Central memory CD8-positive, alpha-beta T cell (primary cell): ENCODE measurements around the gene TMEM158.
A peak's percentile ranks its signal among the peaks of the same experiment; 100 is the strongest.

Experiments used
- ATAC-seq: fragments of 150-1000 bp; cut with Tn5 transposase; replicated peaks from 2 replicates; pipeline ENCODE4 v1.10.0; 2022; ENCODE audit warnings: mild to moderate bottlenecking, moderate FRiP score, moderate number of reproducible peaks; ENCODE audit not compliant: poor library complexity, severe bottlenecking; ENCODE audit errors: extremely low read depth
- DNase-seq, 2 donors: peaks; one replicate each; pipeline ENCODE4 v3.0.0; 2021; ENCODE audit warnings: low spot score in 2 of 2
- H3K27ac Mint-ChIP-seq: one replicate; pipeline ENCODE4 v1.8.0; 2022; ENCODE audit warnings: low read depth, mild to moderate bottlenecking, moderate library complexity, mixed read lengths
- H3K27me3 Mint-ChIP-seq: one replicate; pipeline ENCODE4 v1.8.0; 2022; ENCODE audit warnings: mixed read lengths
- H3K36me3 Mint-ChIP-seq: one replicate; pipeline ENCODE4 v1.8.0; 2022; ENCODE audit warnings: mild to moderate bottlenecking, moderate library complexity, mixed read lengths; ENCODE audit not compliant: insufficient read depth
- H3K4me1 Mint-ChIP-seq: one replicate; pipeline ENCODE4 v1.8.0; 2022; ENCODE audit warnings: mixed read lengths
- H3K4me3 Mint-ChIP-seq: one replicate; pipeline ENCODE4 v1.8.0; 2022; ENCODE audit warnings: mild to moderate bottlenecking, moderate library complexity, mixed read lengths
- H3K9me3 Mint-ChIP-seq: one replicate; pipeline ENCODE4 v1.8.0; 2022; ENCODE audit warnings: mixed read lengths

The TMEM158 gene

GRCh38 chr3:45225465-45226205 lies 452 bp downstream of the TMEM158 start:
- Mint-ChIP-seq H3K27me3 (peaks cover 89% of the 10 kb centered on the region), H3K9me3 (no peaks in the 10 kb centered on the region), H3K4me3 (peak overlapping the region; percentile 80), H3K36me3 (peaks cover 3% of the 10 kb centered on the region), H3K4me1 (peaks cover 12% of the 10 kb centered on the region), H3K27ac (no peak overlapping the region)
- DNase-seq (no peak), ATAC-seq (peak; percentile 50)

- DNase-seq (no peak), ATAC-seq (no peak)
- H3K4me3 Mint-ChIP-seq, result peak overlapping the region; percentile 80
- H3K27me3 Mint-ChIP-seq, result peaks cover 89% of the 10 kb centered on the region
- H3K36me3 Mint-ChIP-seq, result peaks cover 3% of the 10 kb centered on the region
- no peak overlapping the region for H3K27ac Mint-ChIP-seq
- H3K9me3 Mint-ChIP-seq, result no peaks in the 10 kb centered on the region
- peaks cover 12% of the 10 kb centered on the region for H3K4me1 Mint-ChIP-seq
Observed at GRCh38 chr3:45224824-45225464, 1.1 kb downstream of the TMEM158 start.

DNA sequence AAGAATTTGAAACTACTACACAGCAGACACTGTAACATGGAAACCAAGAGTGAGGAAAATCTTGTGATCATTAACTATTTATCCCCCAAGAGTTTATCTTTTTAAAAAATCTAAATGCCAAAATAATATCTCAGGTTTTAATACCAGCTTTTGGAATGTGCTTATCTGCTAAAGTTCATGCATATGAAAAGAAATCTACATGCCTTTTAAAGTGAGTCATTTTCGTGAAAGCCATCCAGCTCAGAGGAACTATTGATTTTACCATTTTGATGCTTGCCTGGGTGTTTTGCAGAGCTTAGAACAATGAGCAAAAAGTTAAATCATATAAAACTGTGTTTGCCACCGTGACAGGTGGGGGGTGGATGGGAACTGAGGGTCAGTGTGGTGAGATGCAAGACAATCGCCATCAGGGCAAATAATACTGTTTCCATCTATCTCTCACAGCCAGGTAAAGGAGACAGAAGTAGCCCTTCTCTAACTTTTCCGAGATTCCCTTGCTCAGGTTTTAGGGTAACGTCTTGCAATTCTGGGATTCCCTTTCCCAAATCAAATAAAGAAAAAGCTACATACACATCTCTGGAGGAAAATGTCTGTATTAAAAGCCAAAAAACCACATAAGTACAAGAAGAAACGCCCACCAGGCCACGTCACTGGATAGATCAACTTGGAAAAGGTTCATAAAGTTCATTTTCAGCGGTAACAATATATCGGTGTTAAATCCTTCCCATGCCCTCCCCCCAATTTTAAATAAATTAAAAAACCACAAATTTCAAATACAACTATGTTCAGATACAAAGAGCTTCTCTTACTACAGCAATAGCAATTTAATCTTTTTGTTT lies 2.0 kb downstream of the TMEM158 start:
- Mint-ChIP-seq H3K27ac (no peak overlapping the region), H3K4me1 (peaks cover 12% of the 10 kb centered on the region), H3K27me3 (peaks cover 89% of the 10 kb centered on the region), H3K36me3 (peaks cover 3% of the 10 kb centered on the region), H3K4me3 (peak overlapping the region; percentile 80), H3K9me3 (no peaks in the 10 kb centered on the region)
- DNase-seq (no peak), ATAC-seq (no peak)

DNA sequence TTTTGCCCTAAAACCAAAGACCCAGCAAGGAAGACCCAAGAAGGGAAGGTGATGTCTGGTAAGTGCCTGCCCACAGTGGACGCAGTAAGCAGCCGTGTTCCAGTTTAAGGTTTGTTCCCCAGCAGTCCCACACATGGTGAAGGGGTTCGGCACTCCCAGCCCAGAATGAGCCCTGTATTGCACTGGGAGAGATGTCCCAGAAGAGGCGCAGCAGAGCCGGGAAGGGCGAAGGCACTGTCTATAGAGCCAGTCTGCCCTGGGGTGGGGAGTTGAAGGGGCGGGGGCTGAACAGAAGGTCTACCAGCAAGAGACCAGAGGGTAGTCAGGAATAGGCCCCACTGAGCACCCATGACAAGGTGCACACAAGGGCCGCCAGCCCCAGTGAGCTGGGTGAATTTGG lies 6.4 kb downstream of the TMEM158 start:
- Mint-ChIP-seq H3K27me3 (peaks cover 100% of the 10 kb centered on the region), H3K36me3 (peaks cover 5% of the 10 kb centered on the region), H3K9me3 (no peaks in the 10 kb centered on the region), H3K4me1 (peaks cover 8% of the 10 kb centered on the region), H3K27ac (no peak overlapping the region), H3K4me3 (no peak overlapping the region)
- DNase-seq, result no peak
- no peak for ATAC-seq

- H3K27me3 Mint-ChIP-seq, result peaks cover 94% of the 10 kb centered on the region
- ATAC-seq, result no peak
Observed at GRCh38 chr3:45218578-45219390, 7.3 kb downstream of the TMEM158 start.

GRCh38 chr3:45216021-45216609 lies 10.0 kb downstream of the TMEM158 start:
- Mint-ChIP-seq H3K27ac (no peak overlapping the region), H3K4me3 (no peak overlapping the region), H3K27me3 (peaks cover 89% of the 10 kb centered on the region), H3K4me1 (no peaks in the 10 kb centered on the region), H3K36me3 (peaks cover 1% of the 10 kb centered on the region), H3K9me3 (no peaks in the 10 kb centered on the region)
- ATAC-seq (no peak), DNase-seq (no peak)

More at GRCh38 chr3:45218578-45219390, 7.3 kb downstream of the TMEM158 start:
- Mint-ChIP-seq H3K9me3 (no peaks in the 10 kb centered on the region), H3K4me3 (no peak overlapping the region), H3K36me3 (peaks cover 3% of the 10 kb centered on the region), H3K4me1 (no peaks in the 10 kb centered on the region), H3K27ac (no peak overlapping the region)
- DNase-seq, result no peak

- Mint-ChIP-seq H3K4me1 (peaks cover 4% of the 10 kb centered on the region), H3K36me3 (peaks cover 2% of the 10 kb centered on the region), H3K27ac (no peak overlapping the region), H3K9me3 (no peaks in the 10 kb centered on the region), H3K27me3 (peaks cover 89% of the 10 kb centered on the region), H3K4me3 (no peak overlapping the region)
- DNase-seq, result no peak
- no peak for ATAC-seq
Observed at GRCh38 chr3:45215466-45215865, 10.6 kb downstream of the TMEM158 start.

DNA sequence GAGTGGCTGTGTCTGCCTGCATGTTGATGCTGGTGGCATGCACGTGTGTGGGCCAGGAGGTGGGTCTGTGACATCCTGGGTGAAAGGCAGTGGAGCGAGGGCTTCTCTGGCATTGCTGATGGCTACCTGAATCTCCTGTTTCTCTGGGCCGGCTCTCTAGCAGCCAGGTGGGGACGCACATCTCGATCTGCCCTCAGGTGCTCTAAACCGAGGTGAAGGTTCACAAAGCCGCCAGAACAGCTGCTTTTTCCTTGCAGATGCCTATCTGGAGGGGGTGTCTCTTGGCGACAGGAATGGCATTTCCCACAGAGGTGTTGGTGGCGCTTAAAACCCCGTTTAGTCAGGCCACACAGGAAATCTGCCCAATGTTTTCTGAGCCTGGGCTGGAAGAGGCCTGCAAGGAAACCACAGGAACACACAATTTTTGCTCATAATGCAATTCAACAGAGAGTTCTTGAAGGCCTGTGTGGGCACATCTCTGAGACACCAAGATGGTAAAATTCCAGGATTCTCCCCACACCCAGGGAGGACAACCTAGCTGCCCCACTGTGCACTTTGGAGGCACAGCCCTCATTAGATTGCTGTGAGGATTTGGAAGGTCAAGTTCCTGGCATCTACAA lies 11.9 kb downstream of the TMEM158 start:
- no peak overlapping the region for H3K4me3 Mint-ChIP-seq
- H3K9me3 Mint-ChIP-seq, result no peaks in the 10 kb centered on the region
- peaks cover 2% of the 10 kb centered on the region for H3K36me3 Mint-ChIP-seq
- no peak overlapping the region for H3K27ac Mint-ChIP-seq
- H3K4me1 Mint-ChIP-seq, result peaks cover 5% of the 10 kb centered on the region
- no peak for ATAC-seq
- peaks cover 79% of the 10 kb centered on the region for H3K27me3 Mint-ChIP-seq
- DNase-seq, result no peak

- H3K27ac Mint-ChIP-seq, result no peak overlapping the region
- ATAC-seq, result no peak
Observed at GRCh38 chr3:45212095-45212468, 14.0 kb downstream of the TMEM158 start.

DNA sequence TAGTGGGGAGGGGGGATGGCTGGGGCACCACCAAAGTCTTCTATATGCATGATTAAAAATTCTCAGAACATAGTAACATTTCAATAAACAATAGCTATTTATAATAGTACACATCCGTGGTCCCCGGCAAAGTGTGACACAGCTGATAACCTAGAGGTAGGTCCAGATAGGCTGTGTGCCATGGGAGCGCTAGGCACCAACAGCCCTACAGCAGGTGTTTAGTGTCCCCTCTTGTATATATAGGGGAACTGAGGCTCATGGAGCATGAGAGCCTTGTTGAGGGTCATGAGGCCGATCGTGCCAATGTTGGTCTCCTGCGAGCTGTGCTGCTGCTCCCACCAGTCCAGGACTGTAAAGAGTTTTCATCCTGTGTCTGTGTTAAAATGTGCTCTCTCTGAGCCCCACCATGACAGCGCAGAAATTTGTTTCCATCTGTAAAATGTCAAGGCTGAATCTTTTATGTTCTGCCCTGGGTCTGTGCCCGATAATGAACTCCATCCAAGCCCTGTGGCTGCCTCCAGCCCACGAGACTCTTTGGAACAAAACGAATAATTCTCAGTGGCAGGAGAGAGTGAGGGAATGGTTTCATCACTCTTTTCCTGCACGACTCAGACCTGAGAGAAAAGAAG lies 14.5 kb downstream of the TMEM158 start:
- peaks cover 5% of the 10 kb centered on the region for H3K4me1 Mint-ChIP-seq
- no peak overlapping the region for H3K4me3 Mint-ChIP-seq
- no peaks in the 10 kb centered on the region for H3K9me3 Mint-ChIP-seq
- ATAC-seq (no peak), DNase-seq (no peak)
- H3K27me3 Mint-ChIP-seq, result peaks cover 64% of the 10 kb centered on the region
- H3K27ac Mint-ChIP-seq, result no peak overlapping the region
- H3K36me3 Mint-ChIP-seq, result peaks cover 1% of the 10 kb centered on the region

More at GRCh38 chr3:45212095-45212468, 14.0 kb downstream of the TMEM158 start:
- Mint-ChIP-seq H3K4me3 (no peak overlapping the region), H3K9me3 (no peaks in the 10 kb centered on the region), H3K36me3 (peaks cover 2% of the 10 kb centered on the region), H3K27me3 (peaks cover 67% of the 10 kb centered on the region), H3K4me1 (peaks cover 5% of the 10 kb centered on the region)
- no peak for DNase-seq

GRCh38 chr3:45210308-45211041 lies 15.6 kb downstream of the TMEM158 start:
- H3K4me1 Mint-ChIP-seq, result peaks cover 5% of the 10 kb centered on the region
- no peak overlapping the region for H3K4me3 Mint-ChIP-seq
- no peaks in the 10 kb centered on the region for H3K9me3 Mint-ChIP-seq
- H3K27me3 Mint-ChIP-seq, result peaks cover 53% of the 10 kb centered on the region
- ATAC-seq, result peak; percentile 56
- DNase-seq, result peak; percentile 54 to 60
- peaks cover 1% of the 10 kb centered on the region for H3K36me3 Mint-ChIP-seq
- no peak overlapping the region for H3K27ac Mint-ChIP-seq
